H1 (cell line): ENCODE measurements around the gene PPP2R3A. TPM values are rescaled to one million over a fixed set of nuclear protein-coding genes. Genes with fewer than 3 reads are reported as not detected.
"Not testable (repeated sequence)": the region's sequence is repeated elsewhere in the genome, so short reads cannot be mapped to it uniquely, and the experiment has no call there.

Experiments used
- CTCF ChIA-PET: fragments of 300-600 bp; sonication (Branson Sonifier 250); formaldehyde crosslinking; loops from one replicate; lab custom pipeline; 2021; ENCODE audit not compliant: partially characterized antibody; lab: Charles Lee
- POLR2A ChIA-PET: fragments of 300-600 bp; sonication (Branson Sonifier 250); formaldehyde crosslinking; loops from one replicate; lab custom pipeline; 2021; ENCODE audit warnings: inconsistent platforms; ENCODE audit not compliant: partially characterized antibody; lab: Charles Lee
- DNase-seq, 2 experiments: peaks; one replicate each; pipeline versions ENCODE4 v3.0.0 to v3.0.0-alpha.2; 2010 to 2022; ENCODE audit warnings: low spot score in 2 of 2, low read depth in 1 of 2, mixed read lengths in 1 of 2
- FAIRE-seq: peaks from 2 replicates; lab custom pipeline; 2011; peaks lifted over from hg19 to GRCh38; lab: Jason Lieb, UNC
- H2AFZ ChIP-seq: 2 replicates; pipeline ENCODE4 v1.8.1; 2012; ENCODE audit warnings: low read length, inconsistent platforms
- H2AK5ac ChIP-seq: 2 replicates; pipeline ENCODE4 v1.6.1; 2013; ENCODE audit warnings: low read depth, low read length
- H2BK120ac ChIP-seq: replicated peaks from 2 replicates; pipeline ENCODE3; 2013; ENCODE audit warnings: low read depth, low read length, inconsistent platforms
- H2BK12ac ChIP-seq: 2 replicates; pipeline ENCODE4 v1.6.1; 2013; ENCODE audit warnings: low read depth, low read length
- H2BK15ac ChIP-seq: 2 replicates; pipeline ENCODE4 v1.6.1; 2013; ENCODE audit warnings: low read length
- H2BK20ac ChIP-seq: 2 replicates; pipeline ENCODE4 v1.6.1; 2013; ENCODE audit warnings: low read length
- H2BK5ac ChIP-seq: 2 replicates; pipeline ENCODE4 v1.6.1; 2013; ENCODE audit warnings: low read depth, low read length
- H3K14ac ChIP-seq: 2 replicates; pipeline ENCODE4 v1.6.1; 2013; ENCODE audit warnings: inconsistent platforms; ENCODE audit not compliant: insufficient read length
- H3K18ac ChIP-seq: 2 replicates; pipeline ENCODE4 v1.6.1; 2013; ENCODE audit warnings: low read length; ENCODE audit errors: extremely low read depth
- H3K23ac ChIP-seq: 2 replicates; pipeline ENCODE4 v1.6.1; 2013; ENCODE audit warnings: inconsistent platforms; ENCODE audit not compliant: insufficient read length
- H3K23me2 ChIP-seq: 2 replicates; pipeline ENCODE4 v1.6.1; 2013; ENCODE audit warnings: low read depth, low read length
- H3K27ac ChIP-seq: 2 replicates; pipeline ENCODE4 v1.6.1; 2011; ENCODE audit warnings: low read depth, low read length, inconsistent platforms
- H3K27me3 ChIP-seq, 4 experiments: replicated peaks in 1 of 4; 1 replicate in 1 of 4; 2 replicates in 3 of 4; pipeline versions ENCODE4 v1.6.1 to v1.8.1; 2011 to 2013; ENCODE audit warnings: low read length in 3 of 4, mild to moderate bottlenecking in 3 of 4, inconsistent platforms in 2 of 4, mixed read lengths in 2 of 4, moderate library complexity in 1 of 4; ENCODE audit not compliant: control insufficient read depth in 3 of 4, insufficient read depth in 3 of 4; ENCODE audit errors: extremely low read depth in 1 of 4
- H3K36me3 ChIP-seq, 4 experiments: 2 replicates each; pipeline versions ENCODE4 v1.6.1 to v1.8.1; 2011 to 2013; ENCODE audit warnings: mild to moderate bottlenecking in 4 of 4, low read length in 3 of 4, moderate library complexity in 2 of 4, control low read depth in 1 of 4, inconsistent platforms in 1 of 4; ENCODE audit not compliant: insufficient read depth in 4 of 4, control insufficient read depth in 2 of 4
- H3K4ac ChIP-seq: replicated peaks from 2 replicates; pipeline ENCODE3; 2013; ENCODE audit warnings: low read length, low read depth, mixed read lengths, inconsistent platforms; ENCODE audit not compliant: insufficient read length
- H3K4me1 ChIP-seq, 4 experiments: replicated peaks in 1 of 4; 1 replicate in 1 of 4; 2 replicates in 3 of 4; pipeline versions ENCODE4 v1.6.1 to v1.8.1; 2011 to 2013; ENCODE audit warnings: low read length in 3 of 4, inconsistent platforms in 2 of 4, mixed read lengths in 1 of 4; ENCODE audit not compliant: insufficient read depth in 4 of 4, control insufficient read depth in 3 of 4
- H3K4me2 ChIP-seq, 2 experiments: 2 replicates each; pipeline versions ENCODE4 v1.6.1 to v1.8.1; 2011 to 2013; ENCODE audit warnings: low read depth in 2 of 2, low read length in 2 of 2, control low read depth in 1 of 2, inconsistent platforms in 1 of 2, mild to moderate bottlenecking in 1 of 2; ENCODE audit not compliant: insufficient read depth in 1 of 2
- H3K4me3 ChIP-seq, 4 experiments: fragments of 200-600, 300-600 bp in 1 of 4; sonication (generic), shearing (Covaris generic), sonication (Bioruptor Twin) in 1 of 4; 2 replicates each; pipeline versions ENCODE4 v1.5.1 to v1.8.1; 2011 to 2016; ENCODE audit warnings: low read length in 4 of 4, low read depth in 3 of 4, control low read depth in 2 of 4, inconsistent platforms in 2 of 4, mild to moderate bottlenecking in 2 of 4, mixed read lengths in 1 of 4, moderate library complexity in 1 of 4; ENCODE audit not compliant: insufficient read depth in 2 of 4; ENCODE audit errors: extremely low read depth in 1 of 4
- H3K56ac ChIP-seq: replicated peaks from 2 replicates; pipeline ENCODE3; 2013; ENCODE audit warnings: low read depth, mild to moderate bottlenecking, mixed read lengths, low read length, inconsistent platforms; ENCODE audit not compliant: insufficient read length
- H3K79me1 ChIP-seq: 2 replicates; pipeline ENCODE4 v1.6.1; 2013; ENCODE audit warnings: low read depth, low read length, control low read depth
- H3K79me2 ChIP-seq, 2 experiments: 2 replicates each; pipeline versions ENCODE4 v1.6.1 to v1.8.1; 2012 to 2013; ENCODE audit warnings: low read length in 2 of 2, mild to moderate bottlenecking in 2 of 2, inconsistent platforms in 1 of 2; ENCODE audit not compliant: insufficient read depth in 2 of 2, control insufficient read depth in 1 of 2
- H3K9ac ChIP-seq, 4 experiments: replicated peaks in 1 of 4; 1 replicate in 1 of 4; 2 replicates in 3 of 4; pipeline versions ENCODE4 v1.6.1 to v1.8.1; 2011 to 2013; ENCODE audit warnings: low read depth in 3 of 4, low read length in 3 of 4, control low read depth in 2 of 4, mild to moderate bottlenecking in 2 of 4, moderate library complexity in 2 of 4, inconsistent platforms in 1 of 4; ENCODE audit errors: extremely low read depth in 1 of 4
- H3K9me3 ChIP-seq, 2 experiments: 2 replicates each; pipeline versions ENCODE4 v1.6.1 to v1.8.1; 2012 to 2013; ENCODE audit warnings: mild to moderate bottlenecking in 2 of 2, moderate library complexity in 2 of 2, control low read depth in 1 of 2, inconsistent platforms in 1 of 2, low read depth in 1 of 2, low read length in 1 of 2, mixed read lengths in 1 of 2; ENCODE audit not compliant: insufficient read depth in 2 of 2
- H4K20me1 ChIP-seq, 2 experiments: replicated peaks in 1 of 2; 2 replicates each; pipeline versions ENCODE3 to v1.8.1; 2011 to 2013; ENCODE audit warnings: inconsistent platforms in 2 of 2, low read length in 2 of 2, mild to moderate bottlenecking in 1 of 2; ENCODE audit not compliant: insufficient read depth in 2 of 2, control insufficient read depth in 1 of 2
- H4K5ac ChIP-seq: 2 replicates; pipeline ENCODE4 v1.6.1; 2013; ENCODE audit warnings: low read length, low read depth, mixed read lengths, inconsistent platforms; ENCODE audit not compliant: insufficient read length
- H4K8ac ChIP-seq: 2 replicates; pipeline ENCODE4 v1.8.0; 2013; ENCODE audit warnings: mild to moderate bottlenecking, moderate library complexity, low read length, inconsistent platforms; ENCODE audit not compliant: insufficient read depth; ENCODE audit errors: extremely low read depth
- H4K91ac ChIP-seq: replicated peaks from 2 replicates; pipeline ENCODE3; 2013; ENCODE audit warnings: low read length, mixed read lengths, inconsistent platforms; ENCODE audit not compliant: insufficient read length
- WGBS, 2 experiments: shearing (Covaris generic) in 1 of 2; methylation state at CpG; one replicate each; pipeline versions ENCODE4 v1.1.6 to v1.1.7; 2013 to 2015; ENCODE audit warnings: low lambda C conversion rate in 2 of 2, mixed read lengths in 2 of 2, inconsistent platforms in 1 of 2, low coverage in 1 of 2, missing lambda C conversion rate in 1 of 2; ENCODE audit not compliant: insufficient replicate concordance in 2 of 2, insufficient coverage in 1 of 2, insufficient read length in 1 of 2; ENCODE audit errors: extremely low coverage in 1 of 2, missing lambda C conversion rate in 1 of 2; 5-methylcytosine and 5-hydroxymethylcytosine counted together
- polyA plus RNA-seq, 7 experiments: library from polyadenylated mRNA; depleted of rRNA in 3 of 7; stranded (reverse) in 5 of 7; unstranded in 2 of 7; fragments of >200 nt in 5 of 7; fragments of 200-250 nt in 2 of 7; gene quantifications; 1 replicate in 5 of 7; 2 replicates in 1 of 7; 4 replicates in 1 of 7; pipeline versions ENCODE4 v1.2.1 to v1.2.3, GENCODE V29; 2011 to 2013; ENCODE audit warnings: missing spikeins in 2 of 7, mixed read lengths in 2 of 7
- total RNA-seq: library from RNA; stranded (reverse); fragmentation: NEBNext Ultra II Directional; extraction: Animal tissue kit (Norgen Biotek cat#: 25700); gene quantifications from 2 replicates; pipeline ENCODE4 v1.2.1, GENCODE V29; 2021

The PPP2R3A gene
- total and polyA plus RNA-seq, 2 of the 8 experiments (the other 6 are each of a cell fraction or from before 2014, with no cell fraction given) = 4.1 to 15.2 TPM

DNA sequence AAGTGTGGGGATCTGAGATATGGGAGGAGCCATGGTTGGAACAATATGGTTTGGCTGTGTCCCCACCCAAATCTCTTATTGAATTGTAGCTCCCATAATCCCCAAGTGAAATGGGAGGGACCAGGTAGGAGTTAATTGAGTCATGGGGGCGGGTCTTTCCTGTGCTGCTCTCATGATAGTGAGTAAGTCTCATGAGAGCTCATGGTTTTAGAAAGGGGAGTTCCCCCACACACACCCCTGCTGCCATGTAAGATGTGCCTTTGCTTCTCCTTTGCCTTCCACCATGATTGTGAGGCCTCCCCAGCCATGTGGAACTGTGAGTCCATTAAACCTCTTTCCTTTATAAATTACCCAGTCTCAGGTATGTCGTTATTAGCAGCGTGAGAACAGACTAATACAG is 119.5 kb downstream of the PPP2R3A start:
- H4K20me1 ChIP-seq, H3K18ac ChIP-seq, H2BK12ac ChIP-seq, H3K27me3 ChIP-seq, H3K56ac ChIP-seq, H3K27ac ChIP-seq, H2AFZ ChIP-seq, H4K8ac ChIP-seq, H2BK20ac ChIP-seq, DNase-seq, H2BK5ac ChIP-seq, H3K23me2 ChIP-seq, H3K4ac ChIP-seq, H3K4me1 ChIP-seq, H3K4me3 ChIP-seq, H2BK120ac ChIP-seq, H2BK15ac ChIP-seq, H3K79me1 ChIP-seq, POLR2A ChIA-PET, H4K5ac ChIP-seq, H2AK5ac ChIP-seq, FAIRE-seq, H3K4me2 ChIP-seq, H4K91ac ChIP-seq, H3K14ac ChIP-seq, H3K23ac ChIP-seq, H3K9ac ChIP-seq, H3K79me2 ChIP-seq: not testable (repeated sequence)
- CTCF ChIA-PET = interaction anchor here (1.0 kb wide), 1 partner anchor 98 kb away, joined by 3 read pairs; no protein-coding TSS in a partner anchor
- 92% methylated on average over 3 of the region's 3 CpGs; no CpG with 5 or more reads in 1 of the 2 experiments for WGBS, 2 experiments
- Histone ChIP-seq H3K9me3 (peaks cover 15 to 18% of the 10 kb centered on the region in 2 experiments), H3K36me3 (peaks cover 0 to 31% (median 14%) of the 10 kb centered on the region in 4 experiments; a peak in 3 of 8 replicates)
